Measurements from ENCODE around the gene FGF6. TPM values are rescaled to one million over a fixed set of nuclear protein-coding genes. Genes with fewer than 3 reads are reported as not detected.

Gene FGF6
- total and polyA plus RNA-seq, 2 experiments from 2014 or later: not detected

DNA sequence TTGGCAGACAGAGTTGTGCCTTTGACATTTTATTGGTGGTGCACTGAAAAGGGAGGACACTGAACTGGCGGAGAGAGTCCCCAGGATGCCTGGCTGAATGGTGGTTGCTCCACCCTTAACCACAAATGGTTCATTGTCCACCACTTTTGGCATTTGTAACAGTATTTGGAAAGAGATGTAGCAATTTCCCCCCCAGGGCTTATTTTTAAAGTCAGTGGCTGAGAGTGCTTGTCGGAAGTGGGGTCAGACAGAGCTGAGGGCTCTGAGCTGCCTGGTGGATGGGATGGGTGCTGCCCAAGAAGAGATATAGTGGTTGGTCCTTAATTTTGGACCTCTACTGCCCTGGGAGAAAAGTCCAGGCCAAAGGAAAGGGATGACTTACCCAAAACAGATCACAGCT lies 31.5 kb upstream of the FGF6 start:
- Histone ChIP-seq H3F3A (replicated peaks; ENCODE audit: low read depth) (no peaks in the 10 kb centered on the region), H3K36me3 (ENCODE audit: insufficient read depth) (no peaks in the 10 kb centered on the region), H3K79me2 (replicated peaks; ENCODE audit: insufficient read depth) (no peaks in the 10 kb centered on the region), H3K4me3 (no peak overlapping the region), H4K20me1 (replicated peaks; ENCODE audit: insufficient read depth) (no peaks in the 10 kb centered on the region), H3K9me2 (ENCODE audit: insufficient read depth) (peaks cover 3% of the 10 kb centered on the region; the same call in 1 of the 2 replicates), H2AFZ (no peak overlapping the region), H3K4me1 (ENCODE audit: insufficient read depth) (no peaks in the 10 kb centered on the region), H3K4me2 (no peak overlapping the region), H3K27ac (ENCODE audit: low read depth) (no peak overlapping the region), H3K27me3 (ENCODE audit: insufficient read depth) (no peaks in the 10 kb centered on the region)
- Mint-ChIP-seq H3K27ac (no peak overlapping the region), H3K36me3 (ENCODE audit: low read depth) (peaks cover 11% of the 10 kb centered on the region; the same call in 2 of the 3 replicates), H3K4me1 (no peaks in the 10 kb centered on the region), H3K9me3 (peaks cover 27% of the 10 kb centered on the region), H3K4me3 (no peak overlapping the region), H3K27me3 (ENCODE audit: insufficient read depth, low read depth, poor library complexity) (no peaks in the 10 kb centered on the region)
- no peak for TF ChIP-seq POLR2AphosphoS5 (IDR thresholded peaks at IDR 0.05; ENCODE audit: low read depth)
- TF ChIP-seq EZH2phosphoT487 (IDR thresholded peaks at IDR 0.05; ENCODE audit: unreplicated experiment): no peak
- DNase-seq (ENCODE audit: low spot score) (no peak), ATAC-seq (no peak)

GRCh38 chr12:4472046-4472445 lies 26.4 kb upstream of the FGF6 start:
- no peaks in the 10 kb centered on the region for H3F3A ChIP-seq (replicated peaks; ENCODE audit: low read depth)
- Mint-ChIP-seq H3K27ac (no peak overlapping the region), H3K36me3 (ENCODE audit: low read depth) (no peaks in the 10 kb centered on the region), H3K27me3 (ENCODE audit: insufficient read depth, low read depth, poor library complexity) (no peaks in the 10 kb centered on the region), H3K4me3 (no peak overlapping the region), H3K4me1 (no peaks in the 10 kb centered on the region), H3K9me3 (no peaks in the 10 kb centered on the region)
- H3K4me1 ChIP-seq (ENCODE audit: insufficient read depth): no peaks in the 10 kb centered on the region
- H3K9me2 ChIP-seq (ENCODE audit: insufficient read depth): 0 out of 2 replicates have a peak, but pooled peaks cover 5% of the 10 kb centered on the region
- H3K27me3 ChIP-seq (ENCODE audit: insufficient read depth): no peaks in the 10 kb centered on the region
- no peaks in the 10 kb centered on the region for H3K36me3 ChIP-seq (ENCODE audit: insufficient read depth)
- no peak overlapping the region for H3K27ac ChIP-seq (ENCODE audit: low read depth)
- DNase-seq (ENCODE audit: low spot score) (no peak), ATAC-seq (no peak)
- H4K20me1 ChIP-seq (replicated peaks; ENCODE audit: insufficient read depth): no peaks in the 10 kb centered on the region
- H2AFZ ChIP-seq: no peak overlapping the region
- H3K4me3 ChIP-seq: no peak overlapping the region
- H3K79me2 ChIP-seq (replicated peaks; ENCODE audit: insufficient read depth): no peaks in the 10 kb centered on the region
- H3K4me2 ChIP-seq: no peak overlapping the region
- no peak for TF ChIP-seq JUNB (IDR thresholded peaks at IDR 0.05; ENCODE audit: unreplicated experiment)
- no peak for TF ChIP-seq ETS1 (IDR thresholded peaks at IDR 0.05)
- TF ChIP-seq, protein P1, sequence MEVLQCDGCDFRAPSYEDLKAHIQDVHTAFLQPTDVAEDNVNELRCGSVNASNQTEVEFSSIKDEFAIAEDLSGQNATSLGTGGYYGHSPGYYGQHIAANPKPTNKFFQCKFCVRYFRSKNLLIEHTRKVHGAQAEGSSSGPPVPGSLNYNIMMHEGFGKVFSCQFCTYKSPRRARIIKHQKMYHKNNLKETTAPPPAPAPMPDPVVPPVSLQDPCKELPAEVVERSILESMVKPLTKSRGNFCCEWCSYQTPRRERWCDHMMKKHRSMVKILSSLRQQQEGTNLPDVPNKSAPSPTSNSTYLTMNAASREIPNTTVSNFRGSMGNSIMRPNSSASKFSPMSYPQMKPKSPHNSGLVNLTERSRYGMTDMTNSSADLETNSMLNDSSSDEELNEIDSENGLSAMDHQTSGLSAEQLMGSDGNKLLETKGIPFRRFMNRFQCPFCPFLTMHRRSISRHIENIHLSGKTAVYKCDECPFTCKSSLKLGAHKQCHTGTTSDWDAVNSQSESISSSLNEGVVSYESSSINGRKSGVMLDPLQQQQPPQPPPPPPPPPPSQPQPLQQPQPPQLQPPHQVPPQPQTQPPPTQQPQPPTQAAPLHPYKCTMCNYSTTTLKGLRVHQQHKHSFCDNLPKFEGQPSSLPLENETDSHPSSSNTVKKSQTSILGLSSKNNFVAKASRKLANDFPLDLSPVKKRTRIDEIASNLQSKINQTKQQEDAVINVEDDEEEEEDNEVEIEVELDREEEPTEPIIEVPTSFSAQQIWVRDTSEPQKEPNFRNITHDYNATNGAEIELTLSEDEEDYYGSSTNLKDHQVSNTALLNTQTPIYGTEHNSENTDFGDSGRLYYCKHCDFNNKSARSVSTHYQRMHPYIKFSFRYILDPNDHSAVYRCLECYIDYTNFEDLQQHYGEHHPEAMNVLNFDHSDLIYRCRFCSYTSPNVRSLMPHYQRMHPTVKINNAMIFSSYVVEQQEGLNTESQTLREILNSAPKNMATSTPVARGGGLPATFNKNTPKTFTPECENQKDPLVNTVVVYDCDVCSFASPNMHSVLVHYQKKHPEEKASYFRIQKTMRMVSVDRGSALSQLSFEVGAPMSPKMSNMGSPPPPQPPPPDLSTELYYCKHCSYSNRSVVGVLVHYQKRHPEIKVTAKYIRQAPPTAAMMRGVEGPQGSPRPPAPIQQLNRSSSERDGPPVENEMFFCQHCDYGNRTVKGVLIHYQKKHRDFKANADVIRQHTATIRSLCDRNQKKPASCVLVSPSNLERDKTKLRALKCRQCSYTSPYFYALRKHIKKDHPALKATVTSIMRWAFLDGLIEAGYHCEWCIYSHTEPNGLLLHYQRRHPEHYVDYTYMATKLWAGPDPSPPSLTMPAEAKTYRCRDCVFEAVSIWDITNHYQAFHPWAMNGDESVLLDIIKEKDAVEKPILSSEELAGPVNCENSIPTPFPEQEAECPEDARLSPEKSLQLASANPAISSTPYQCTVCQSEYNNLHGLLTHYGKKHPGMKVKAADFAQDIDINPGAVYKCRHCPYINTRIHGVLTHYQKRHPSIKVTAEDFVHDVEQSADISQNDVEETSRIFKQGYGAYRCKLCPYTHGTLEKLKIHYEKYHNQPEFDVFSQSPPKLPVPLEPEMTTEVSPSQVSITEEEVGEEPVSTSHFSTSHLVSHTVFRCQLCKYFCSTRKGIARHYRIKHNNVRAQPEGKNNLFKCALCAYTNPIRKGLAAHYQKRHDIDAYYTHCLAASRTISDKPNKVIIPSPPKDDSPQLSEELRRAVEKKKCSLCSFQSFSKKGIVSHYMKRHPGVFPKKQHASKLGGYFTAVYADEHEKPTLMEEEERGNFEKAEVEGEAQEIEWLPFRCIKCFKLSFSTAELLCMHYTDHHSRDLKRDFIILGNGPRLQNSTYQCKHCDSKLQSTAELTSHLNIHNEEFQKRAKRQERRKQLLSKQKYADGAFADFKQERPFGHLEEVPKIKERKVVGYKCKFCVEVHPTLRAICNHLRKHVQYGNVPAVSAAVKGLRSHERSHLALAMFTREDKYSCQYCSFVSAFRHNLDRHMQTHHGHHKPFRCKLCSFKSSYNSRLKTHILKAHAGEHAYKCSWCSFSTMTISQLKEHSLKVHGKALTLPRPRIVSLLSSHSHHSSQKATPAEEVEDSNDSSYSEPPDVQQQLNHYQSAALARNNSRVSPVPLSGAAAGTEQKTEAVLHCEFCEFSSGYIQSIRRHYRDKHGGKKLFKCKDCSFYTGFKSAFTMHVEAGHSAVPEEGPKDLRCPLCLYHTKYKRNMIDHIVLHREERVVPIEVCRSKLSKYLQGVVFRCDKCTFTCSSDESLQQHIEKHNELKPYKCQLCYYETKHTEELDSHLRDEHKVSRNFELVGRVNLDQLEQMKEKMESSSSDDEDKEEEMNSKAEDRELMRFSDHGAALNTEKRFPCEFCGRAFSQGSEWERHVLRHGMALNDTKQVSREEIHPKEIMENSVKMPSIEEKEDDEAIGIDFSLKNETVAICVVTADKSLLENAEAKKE (CRISPR knock-in tag; IDR thresholded peaks at IDR 0.05): no peak
- no peak for TF ChIP-seq ZNF331 (CRISPR knock-in tag; IDR thresholded peaks at IDR 0.05; ENCODE audit: low read depth)
- TF ChIP-seq STAT1 (IDR thresholded peaks at IDR 0.05; ENCODE audit: unreplicated experiment): no peak
- TF ChIP-seq, protein P2, sequence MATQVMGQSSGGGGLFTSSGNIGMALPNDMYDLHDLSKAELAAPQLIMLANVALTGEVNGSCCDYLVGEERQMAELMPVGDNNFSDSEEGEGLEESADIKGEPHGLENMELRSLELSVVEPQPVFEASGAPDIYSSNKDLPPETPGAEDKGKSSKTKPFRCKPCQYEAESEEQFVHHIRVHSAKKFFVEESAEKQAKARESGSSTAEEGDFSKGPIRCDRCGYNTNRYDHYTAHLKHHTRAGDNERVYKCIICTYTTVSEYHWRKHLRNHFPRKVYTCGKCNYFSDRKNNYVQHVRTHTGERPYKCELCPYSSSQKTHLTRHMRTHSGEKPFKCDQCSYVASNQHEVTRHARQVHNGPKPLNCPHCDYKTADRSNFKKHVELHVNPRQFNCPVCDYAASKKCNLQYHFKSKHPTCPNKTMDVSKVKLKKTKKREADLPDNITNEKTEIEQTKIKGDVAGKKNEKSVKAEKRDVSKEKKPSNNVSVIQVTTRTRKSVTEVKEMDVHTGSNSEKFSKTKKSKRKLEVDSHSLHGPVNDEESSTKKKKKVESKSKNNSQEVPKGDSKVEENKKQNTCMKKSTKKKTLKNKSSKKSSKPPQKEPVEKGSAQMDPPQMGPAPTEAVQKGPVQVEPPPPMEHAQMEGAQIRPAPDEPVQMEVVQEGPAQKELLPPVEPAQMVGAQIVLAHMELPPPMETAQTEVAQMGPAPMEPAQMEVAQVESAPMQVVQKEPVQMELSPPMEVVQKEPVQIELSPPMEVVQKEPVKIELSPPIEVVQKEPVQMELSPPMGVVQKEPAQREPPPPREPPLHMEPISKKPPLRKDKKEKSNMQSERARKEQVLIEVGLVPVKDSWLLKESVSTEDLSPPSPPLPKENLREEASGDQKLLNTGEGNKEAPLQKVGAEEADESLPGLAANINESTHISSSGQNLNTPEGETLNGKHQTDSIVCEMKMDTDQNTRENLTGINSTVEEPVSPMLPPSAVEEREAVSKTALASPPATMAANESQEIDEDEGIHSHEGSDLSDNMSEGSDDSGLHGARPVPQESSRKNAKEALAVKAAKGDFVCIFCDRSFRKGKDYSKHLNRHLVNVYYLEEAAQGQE (IDR thresholded peaks at IDR 0.05; ENCODE audit: unreplicated experiment): no peak
- no peak for TF ChIP-seq NANOG (IDR thresholded peaks at IDR 0.05; ENCODE audit: borderline replicate concordance)
- no peak for TF ChIP-seq CREB1 (CRISPR knock-in tag; IDR thresholded peaks at IDR 0.05; ENCODE audit: low read depth)

All from GM23338 (cell line).